Transverse colon (tissue), 4 donors: ENCODE data around the gene BCL11B.

Source experiments
- EP300 ChIP-seq: sonication (generic); formaldehyde crosslinking; IDR thresholded peaks from one replicate; pipeline ENCODE4 v1.6.1; 2017; ENCODE audit warnings: antibody characterized with exemption, low read depth
- POLR2A ChIP-seq: fragments of 450-650 bp; IDR thresholded peaks from one replicate; pipeline ENCODE4 v1.6.1; 2016; ENCODE audit warnings: antibody characterized with exemption, mild to moderate bottlenecking, moderate library complexity
- POLR2AphosphoS5 ChIP-seq, 3 donors: sonication (generic); formaldehyde crosslinking; IDR thresholded peaks; one replicate each; pipeline ENCODE4 v1.6.1; 2016; ENCODE audit warnings: antibody characterized with exemption in 3 of 3
- TF ChIP-seq, protein P1 (sequence below), 5 experiments: fragments of 200-600 bp in 3 of 5; fragments of 450-650 bp in 2 of 5; sonication (generic) in 3 of 5; IDR thresholded peaks; 1 replicate in 2 of 5; 2 replicates in 3 of 5; pipeline ENCODE4 v1.5.1; 2016 to 2017; ENCODE audit warnings: antibody characterized with exemption in 5 of 5, inconsistent platforms in 3 of 5, mild to moderate bottlenecking in 2 of 5, moderate library complexity in 1 of 5

DNA sequence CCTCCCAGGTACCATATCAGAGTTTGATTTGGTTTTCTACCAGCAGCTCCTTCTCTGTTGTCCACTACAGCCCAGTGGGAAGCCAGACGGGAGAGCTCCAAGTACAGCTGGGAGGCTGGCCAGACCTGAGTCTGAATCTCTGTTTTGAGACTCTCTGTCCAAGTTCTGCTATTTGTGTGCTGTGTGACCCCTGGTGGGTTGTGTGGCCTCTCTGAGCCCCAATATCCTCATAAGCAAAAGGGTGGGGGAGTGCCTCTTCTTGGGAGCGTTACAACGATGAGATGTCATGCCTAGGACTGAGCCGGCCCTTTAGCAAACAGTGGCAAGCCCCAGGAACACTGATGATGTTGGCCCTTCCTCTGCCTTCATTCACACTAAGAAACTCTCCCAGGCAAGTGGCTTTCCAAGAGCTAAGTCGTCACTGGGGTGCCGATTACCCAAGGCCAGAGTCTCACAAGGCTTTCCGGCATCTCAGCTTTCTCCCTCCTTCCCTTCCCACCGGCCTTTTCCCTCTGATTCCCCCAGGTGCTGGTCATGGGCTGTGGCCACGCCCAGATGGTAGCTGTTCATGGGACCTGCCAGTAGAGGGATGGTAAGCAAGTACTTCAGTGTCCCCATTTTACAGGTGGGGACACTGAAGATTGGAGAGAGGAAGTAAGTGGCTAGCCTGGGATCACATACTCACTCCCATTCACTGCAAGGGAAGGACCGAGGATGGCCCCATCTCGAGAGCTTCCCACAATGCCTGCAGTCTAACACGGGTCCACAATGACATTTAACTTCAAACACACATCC, 47.7 kb downstream of the BCL11B start:
- TF ChIP-seq, protein P1, sequence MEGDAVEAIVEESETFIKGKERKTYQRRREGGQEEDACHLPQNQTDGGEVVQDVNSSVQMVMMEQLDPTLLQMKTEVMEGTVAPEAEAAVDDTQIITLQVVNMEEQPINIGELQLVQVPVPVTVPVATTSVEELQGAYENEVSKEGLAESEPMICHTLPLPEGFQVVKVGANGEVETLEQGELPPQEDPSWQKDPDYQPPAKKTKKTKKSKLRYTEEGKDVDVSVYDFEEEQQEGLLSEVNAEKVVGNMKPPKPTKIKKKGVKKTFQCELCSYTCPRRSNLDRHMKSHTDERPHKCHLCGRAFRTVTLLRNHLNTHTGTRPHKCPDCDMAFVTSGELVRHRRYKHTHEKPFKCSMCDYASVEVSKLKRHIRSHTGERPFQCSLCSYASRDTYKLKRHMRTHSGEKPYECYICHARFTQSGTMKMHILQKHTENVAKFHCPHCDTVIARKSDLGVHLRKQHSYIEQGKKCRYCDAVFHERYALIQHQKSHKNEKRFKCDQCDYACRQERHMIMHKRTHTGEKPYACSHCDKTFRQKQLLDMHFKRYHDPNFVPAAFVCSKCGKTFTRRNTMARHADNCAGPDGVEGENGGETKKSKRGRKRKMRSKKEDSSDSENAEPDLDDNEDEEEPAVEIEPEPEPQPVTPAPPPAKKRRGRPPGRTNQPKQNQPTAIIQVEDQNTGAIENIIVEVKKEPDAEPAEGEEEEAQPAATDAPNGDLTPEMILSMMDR (IDR thresholded peaks at IDR 0.05), result no peak
- TF ChIP-seq POLR2A (no peak), POLR2AphosphoS5 (IDR thresholded peaks at IDR 0.05) (no peak), EP300 (no peak)
